Upper lobe of left lung (tissue), 4 donors: Measurements from ENCODE around the gene BROX.

Experiments used
- EP300 ChIP-seq, 4 donors: sonication (generic); formaldehyde crosslinking; IDR thresholded peaks; one replicate each; pipeline ENCODE4 v1.5.1; 2017; ENCODE audit warnings: antibody characterized with exemption in 4 of 4, control low read depth in 2 of 4
- POLR2A ChIP-seq, 4 donors: fragments of 450-650 bp; IDR thresholded peaks; one replicate each; pipeline ENCODE4 v1.5.1; 2016 to 2017; ENCODE audit warnings: antibody characterized with exemption in 4 of 4, mild to moderate bottlenecking in 2 of 4
- POLR2AphosphoS5 ChIP-seq, 2 donors: sonication (generic); formaldehyde crosslinking; IDR thresholded peaks; one replicate each; pipeline ENCODE4 v1.5.1; 2017; ENCODE audit warnings: antibody characterized with exemption in 2 of 2

DNA sequence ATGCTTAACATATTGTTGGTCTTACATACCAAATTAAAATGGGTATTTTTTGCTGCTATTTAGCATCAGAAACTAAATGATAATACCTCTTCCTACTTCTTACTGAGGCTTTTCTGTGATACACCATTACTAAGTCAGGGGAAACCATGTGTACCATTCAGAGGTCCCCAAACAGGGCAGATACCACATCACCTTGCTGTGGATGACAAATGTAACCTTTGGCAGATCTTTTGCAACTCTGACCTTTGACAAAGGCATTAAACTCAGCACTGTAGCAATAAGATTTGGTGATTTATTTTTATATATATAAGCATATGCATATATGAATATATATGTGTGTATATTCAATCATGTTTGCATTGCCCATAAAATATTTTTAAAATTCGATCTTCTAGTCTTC is 27.6 kb downstream of the BROX start:
- no peak for TF ChIP-seq POLR2AphosphoS5 (IDR thresholded peaks at IDR 0.05)
- TF ChIP-seq POLR2A (IDR thresholded peaks at IDR 0.05) = no peak
- TF ChIP-seq EP300 (IDR thresholded peaks at IDR 0.05) = no peak
